ENCODE results near the gene COPZ1.
"Not testable (repeated sequence)": the region's sequence is repeated elsewhere in the genome, so short reads cannot be mapped to it uniquely, and the experiment has no call there.

- not testable (repeated sequence) for TF ChIP-seq POLR2AphosphoS5, CTCF (IDR thresholded peaks at IDR 0.05)
- peak; percentile 7 for TF ChIP-seq POLR2A (IDR thresholded peaks at IDR 0.05)
These were observed 43.7 kb upstream of the COPZ1 start for GRCh38 chr12:54281261-54281638.

All from prostate gland (tissue), 2 donors.